GM23248 (cell line): Measurements from ENCODE around the gene LTO1. TPM values are rescaled to one million over a fixed set of nuclear protein-coding genes. Genes with fewer than 3 reads are reported as not detected.

Experiments
- DNase-seq: peaks from one replicate; pipeline ENCODE4 v3.0.0-alpha.2; 2015
- H2AFZ ChIP-seq: fragments of 200-600 bp; sonication (generic); 2 replicates; pipeline ENCODE4 v1.6.1; 2016; ENCODE audit warnings: antibody characterized with exemption
- H3F3A ChIP-seq: fragments of 200-600 bp; sonication (generic); 2 replicates; pipeline ENCODE4 v1.6.1; 2016; ENCODE audit warnings: mild to moderate bottlenecking, antibody characterized with exemption, mixed run types; ENCODE audit not compliant: insufficient read depth
- H3K27ac ChIP-seq: fragments of 200-600 bp; sonication (generic); 2 replicates; pipeline ENCODE4 v1.5.1; 2016; ENCODE audit warnings: mild to moderate bottlenecking
- H3K27me3 ChIP-seq: fragments of 200-600 bp; sonication (generic); replicated peaks from 2 replicates; pipeline ENCODE4 v1.6.1; 2016; ENCODE audit warnings: mild to moderate bottlenecking; ENCODE audit not compliant: insufficient read depth
- H3K36me3 ChIP-seq: fragments of 200-600 bp; sonication (generic); 2 replicates; pipeline ENCODE4 v1.6.1; 2016; ENCODE audit warnings: low read depth, mild to moderate bottlenecking
- H3K4me1 ChIP-seq: fragments of 200-600 bp; sonication (generic); 2 replicates; pipeline ENCODE4 v1.6.1; 2016; ENCODE audit warnings: mild to moderate bottlenecking; ENCODE audit not compliant: insufficient read depth
- H3K4me2 ChIP-seq: fragments of 200-600 bp; sonication (generic); one replicate; pipeline ENCODE4 v1.6.1; 2016; ENCODE audit warnings: mild to moderate bottlenecking; ENCODE audit not compliant: unreplicated experiment
- H3K4me3 ChIP-seq: fragments of 200-600 bp; sonication (generic); 2 replicates; pipeline ENCODE4 v1.5.1; 2016; ENCODE audit warnings: mild to moderate bottlenecking
- H3K79me2 ChIP-seq: fragments of 200-600 bp; sonication (generic); 2 replicates; pipeline ENCODE4 v1.6.1; 2016; ENCODE audit warnings: mild to moderate bottlenecking; ENCODE audit not compliant: insufficient read depth
- H3K9ac ChIP-seq: fragments of 200-600 bp; sonication (generic); 2 replicates; pipeline ENCODE4 v1.6.1; 2016; ENCODE audit warnings: mild to moderate bottlenecking
- H3K9me2 ChIP-seq: fragments of 200-600 bp; sonication (generic); 2 replicates; pipeline ENCODE4 v1.6.1; 2016; ENCODE audit warnings: mixed run types, mild to moderate bottlenecking, moderate library complexity; ENCODE audit not compliant: insufficient read depth
- H3K9me3 ChIP-seq: fragments of 200-600 bp; sonication (generic); one replicate; pipeline ENCODE4 v1.6.1; 2017; ENCODE audit warnings: low read depth
- H4K20me1 ChIP-seq: fragments of 200-600 bp; sonication (generic); 2 replicates; pipeline ENCODE4 v1.6.0; 2016; ENCODE audit not compliant: insufficient read depth
- EZH2 ChIP-seq: fragments of 200-600 bp; sonication (generic); IDR thresholded peaks from 2 replicates; pipeline ENCODE4 v1.6.1; 2018; ENCODE audit warnings: antibody characterized with exemption, mild to moderate bottlenecking; ENCODE audit not compliant: insufficient read depth, poor library complexity, severe bottlenecking
- EZH2phosphoT487 ChIP-seq: fragments of 200-600 bp; sonication (generic); IDR thresholded peaks from 2 replicates; pipeline ENCODE4 v1.6.1; 2018; ENCODE audit warnings: antibody characterized with exemption, moderate library complexity, mild to moderate bottlenecking, low read depth; ENCODE audit not compliant: insufficient read depth
- WGBS, 2 experiments: methylation state at CpG; one replicate each; pipeline ENCODE4 v1.1.6; 2015 to 2017; ENCODE audit warnings: low lambda C conversion rate in 2 of 2, low coverage in 1 of 2; ENCODE audit errors: missing lambda C conversion rate in 2 of 2; 5-methylcytosine and 5-hydroxymethylcytosine counted together
- in situ Hi-C: fragments of 300-500 bp; cut with MboI; formaldehyde crosslinking; loops from 2 replicates; pipeline ENCODE4 v1.15.0; 2020
- polyA plus RNA-seq: library from polyadenylated mRNA; unstranded; fragments of >200 nt; fragmentation: Nextera tagmentation; extraction: Ambion mirVana; gene quantifications from 2 replicates; pipeline ENCODE4 v1.2.1, GENCODE V29; 2016
- total RNA-seq: library from RNA; depleted of rRNA; stranded (reverse); fragments of >200 nt; shearing (Covaris generic); gene quantifications from 2 replicates; pipeline ENCODE4 v1.2.3, GENCODE V29; 2014

LTO1 gene
- total and polyA plus RNA-seq, 2 experiments from 2014 or later: 20.6 to 26.2 TPM

- TF ChIP-seq EZH2 (no peak), EZH2phosphoT487 (no peak)
- peaks cover 74% of the 10 kb centered on the region for H3K79me2 ChIP-seq
- H3K27me3 ChIP-seq: no peaks in the 10 kb centered on the region
- H2AFZ ChIP-seq: no peak overlapping the region
- WGBS, 2 experiments: 1 to 2% methylated on average over 38 to 65 of the region's 68 CpGs
- peak overlapping the region; percentile 96 for H3K9ac ChIP-seq
- peaks cover 34% of the 10 kb centered on the region for H3F3A ChIP-seq
- in situ Hi-C loops: no loop called here
- DNase-seq: peak; percentile 65
- no peaks in the 10 kb centered on the region for H3K9me2 ChIP-seq
- peak overlapping the region; percentile 97 for H3K27ac ChIP-seq
- peaks cover 11% of the 10 kb centered on the region; the same call in 1 of the 2 replicates for H3K4me1 ChIP-seq
- peaks cover 20% of the 10 kb centered on the region; the same call in 1 of the 2 replicates for H3K36me3 ChIP-seq
- no peaks in the 10 kb centered on the region for H4K20me1 ChIP-seq
- H3K4me2 ChIP-seq: peak overlapping the region; percentile 85
- H3K9me3 ChIP-seq: no peaks in the 10 kb centered on the region
- H3K4me3 ChIP-seq: peak overlapping the region; percentile 85
Measured at GRCh38 chr11:69641681-69642548, 33.2 kb downstream of the LTO1 start.

DNA sequence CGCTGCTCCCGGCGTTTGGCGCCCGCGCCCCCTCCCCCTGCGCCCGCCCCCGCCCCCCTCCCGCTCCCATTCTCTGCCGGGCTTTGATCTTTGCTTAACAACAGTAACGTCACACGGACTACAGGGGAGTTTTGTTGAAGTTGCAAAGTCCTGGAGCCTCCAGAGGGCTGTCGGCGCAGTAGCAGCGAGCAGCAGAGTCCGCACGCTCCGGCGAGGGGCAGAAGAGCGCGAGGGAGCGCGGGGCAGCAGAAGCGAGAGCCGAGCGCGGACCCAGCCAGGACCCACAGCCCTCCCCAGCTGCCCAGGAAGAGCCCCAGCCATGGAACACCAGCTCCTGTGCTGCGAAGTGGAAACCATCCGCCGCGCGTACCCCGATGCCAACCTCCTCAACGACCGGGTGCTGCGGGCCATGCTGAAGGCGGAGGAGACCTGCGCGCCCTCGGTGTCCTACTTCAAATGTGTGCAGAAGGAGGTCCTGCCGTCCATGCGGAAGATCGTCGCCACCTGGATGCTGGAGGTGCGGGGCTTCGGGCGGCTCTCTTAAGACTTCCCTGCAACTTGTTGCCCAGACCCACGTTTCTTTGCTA lies 34.1 kb downstream of the LTO1 start, which contains the start of gene CCND1:
Gene CCND1, plus strand, starts transcription at position 162 of the 587 bp plus-strand sequence. Its CDS starts 158 bp downstream, at position 320.
- Histone ChIP-seq H3K4me1 (peaks cover 13% of the 10 kb centered on the region; the same call in 1 of the 2 replicates), H2AFZ (peak within 1 kb of the TSS; percentile 68)
- in situ Hi-C loops: no loop called here

GRCh38 chr11:69640260-69640994 lies 34.7 kb downstream of the LTO1 start:
- peak; percentile 78 for DNase-seq
- Histone ChIP-seq H3K4me3 (peak overlapping the region; percentile 85), H3K9me2 (no peaks in the 10 kb centered on the region), H3K36me3 (peaks cover 9% of the 10 kb centered on the region; the same call in 1 of the 2 replicates), H3K9ac (peak overlapping the region; percentile 96), H3K79me2 (peaks cover 59% of the 10 kb centered on the region), H3K27me3 (no peaks in the 10 kb centered on the region), H2AFZ (peak overlapping the region; percentile 68), H3K4me1 (peaks cover 18% of the 10 kb centered on the region; the same call in 1 of the 2 replicates), H3F3A (peaks cover 20% of the 10 kb centered on the region), H3K4me2 (peak overlapping the region; percentile 100), H3K9me3 (no peaks in the 10 kb centered on the region), H4K20me1 (no peaks in the 10 kb centered on the region), H3K27ac (peak overlapping the region; percentile 97)
- in situ Hi-C loops: no loop called here
- TF ChIP-seq EZH2phosphoT487 (no peak), EZH2 (no peak)
- 2% methylated on average over 41 to 43 of the region's 43 CpGs for WGBS, 2 experiments

More for the DNA sequence above, 34.1 kb downstream of the LTO1 start, which contains the start of gene CCND1:
- Histone ChIP-seq H3K4me2 (peak within 1 kb of the TSS; percentile 100), H4K20me1 (no peaks in the 10 kb centered on the region), H3F3A (peaks cover 26% of the 10 kb centered on the region), H3K79me2 (peaks cover 66% of the 10 kb centered on the region), H3K9me2 (no peaks in the 10 kb centered on the region), H3K9ac (peak within 1 kb of the TSS; percentile 96), H3K27ac (peak within 1 kb of the TSS; percentile 97), H3K4me3 (peak within 1 kb of the TSS; percentile 85), H3K9me3 (no peaks in the 10 kb centered on the region), H3K27me3 (no peaks in the 10 kb centered on the region), H3K36me3 (peaks cover 13% of the 10 kb centered on the region; the same call in 1 of the 2 replicates)
- WGBS, 2 experiments: 0 to 2% methylated on average over 41 to 43 of the region's 49 CpGs
- peak; percentile 96 for DNase-seq
- TF ChIP-seq EZH2phosphoT487 (no peak), EZH2 (no peak)

DNA sequence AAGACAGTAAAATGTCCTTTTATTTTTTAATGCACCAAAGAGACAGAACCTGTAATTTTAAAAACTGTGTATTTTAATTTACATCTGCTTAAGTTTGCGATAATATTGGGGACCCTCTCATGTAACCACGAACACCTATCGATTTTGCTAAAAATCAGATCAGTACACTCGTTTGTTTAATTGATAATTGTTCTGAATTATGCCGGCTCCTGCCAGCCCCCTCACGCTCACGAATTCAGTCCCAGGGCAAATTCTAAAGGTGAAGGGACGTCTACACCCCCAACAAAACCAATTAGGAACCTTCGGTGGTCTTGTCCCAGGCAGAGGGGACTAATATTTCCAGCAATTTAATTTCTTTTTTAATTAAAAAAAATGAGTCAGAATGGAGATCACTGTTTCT lies 35.3 kb downstream of the LTO1 start:
- Histone ChIP-seq H3K4me2 (peak overlapping the region; percentile 100), H3K4me1 (peaks cover 16% of the 10 kb centered on the region; the same call in 1 of the 2 replicates)
- 5 to 6% methylated on average over 9 of the region's 9 CpGs for WGBS, 2 experiments

More for the DNA sequence above, 35.3 kb downstream of the LTO1 start:
- TF ChIP-seq EZH2phosphoT487 (no peak), EZH2 (no peak)
- Histone ChIP-seq H3K9ac (peak overlapping the region; percentile 96), H3K27ac (peak overlapping the region; percentile 97), H4K20me1 (no peaks in the 10 kb centered on the region), H3K9me3 (no peaks in the 10 kb centered on the region), H2AFZ (peak overlapping the region; percentile 68), H3K9me2 (no peaks in the 10 kb centered on the region), H3K27me3 (no peaks in the 10 kb centered on the region), H3K4me3 (peak overlapping the region; percentile 85), H3F3A (peaks cover 14% of the 10 kb centered on the region; the same call in 1 of the 2 replicates), H3K79me2 (peaks cover 53% of the 10 kb centered on the region), H3K36me3 (peaks cover 6% of the 10 kb centered on the region; the same call in 1 of the 2 replicates)
- no peak for DNase-seq
- in situ Hi-C loops: loop anchor here (10.0 kb wide), 1 partner anchor 345 kb away; the partner anchor contains the start of gene MYEOV
